AG04449 (cell line): ENCODE results near the gene BAAT.

Experiments
- CTCF ChIA-PET: fragments of 350-600 bp; formaldehyde crosslinking; extraction: SDS; loops from one replicate; lab custom pipeline; 2021; ENCODE audit warnings: antibody characterized with exemption; lab: Yijun Ruan, JAX
- POLR2A ChIA-PET: fragments of 400-600, 350-600 bp; formaldehyde crosslinking; extraction: SDS; loops from one replicate; lab custom pipeline; 2020; ENCODE audit warnings: antibody characterized with exemption, inconsistent platforms; lab: Yijun Ruan, JAX
- DNase-seq: peaks from one replicate; pipeline ENCODE4 v3.0.0-alpha.2; 2010; ENCODE audit warnings: low read depth, low spot score
- H3K4me3 ChIP-seq: 2 replicates; pipeline ENCODE4 v1.5.1; 2011; ENCODE audit warnings: low read depth, mild to moderate bottlenecking, control low read depth, low read length
- TF ChIP-seq, protein P1 (sequence below): IDR thresholded peaks from one replicate; pipeline ENCODE4 v1.5.1; 2011; ENCODE audit warnings: mild to moderate bottlenecking, moderate library complexity, low read length, control low read depth, inconsistent platforms; ENCODE audit not compliant: insufficient read depth; ENCODE audit errors: missing control alignments

Gene BAAT

DNA sequence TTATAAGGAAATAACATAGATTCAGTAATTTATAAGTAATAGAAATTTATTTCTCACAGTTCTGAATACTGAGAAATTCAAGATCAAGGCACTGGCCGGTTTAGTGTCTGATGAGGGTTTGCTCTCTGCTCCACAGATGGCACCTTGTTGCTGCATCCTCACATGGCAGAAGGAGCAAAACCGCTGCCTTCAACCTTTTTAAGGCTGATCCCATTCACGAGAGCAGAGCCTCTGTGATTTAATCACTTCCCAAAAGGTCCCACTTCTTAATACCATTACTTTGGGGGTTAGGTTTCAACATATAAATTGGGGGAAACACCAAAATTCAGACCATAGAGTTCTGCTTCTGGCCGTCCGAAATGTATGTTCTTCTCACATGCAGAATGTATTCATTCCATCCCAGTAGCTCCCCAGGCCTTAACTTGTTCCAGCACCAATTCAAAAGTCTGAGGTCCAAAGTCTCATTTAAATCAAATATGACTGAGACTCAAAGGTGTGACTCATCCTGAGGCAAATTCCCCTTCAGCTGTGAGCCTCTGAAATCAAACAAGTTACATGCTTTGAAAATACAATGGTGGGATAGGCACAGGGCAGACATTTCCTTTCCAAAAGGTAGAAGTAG is 30.6 kb downstream of the BAAT start:
- CTCF ChIA-PET: no interaction called here
- DNase-seq: no peak
- POLR2A ChIA-PET: no interaction called here
- H3K4me3 ChIP-seq: no peak overlapping the region
- TF ChIP-seq, protein P1, sequence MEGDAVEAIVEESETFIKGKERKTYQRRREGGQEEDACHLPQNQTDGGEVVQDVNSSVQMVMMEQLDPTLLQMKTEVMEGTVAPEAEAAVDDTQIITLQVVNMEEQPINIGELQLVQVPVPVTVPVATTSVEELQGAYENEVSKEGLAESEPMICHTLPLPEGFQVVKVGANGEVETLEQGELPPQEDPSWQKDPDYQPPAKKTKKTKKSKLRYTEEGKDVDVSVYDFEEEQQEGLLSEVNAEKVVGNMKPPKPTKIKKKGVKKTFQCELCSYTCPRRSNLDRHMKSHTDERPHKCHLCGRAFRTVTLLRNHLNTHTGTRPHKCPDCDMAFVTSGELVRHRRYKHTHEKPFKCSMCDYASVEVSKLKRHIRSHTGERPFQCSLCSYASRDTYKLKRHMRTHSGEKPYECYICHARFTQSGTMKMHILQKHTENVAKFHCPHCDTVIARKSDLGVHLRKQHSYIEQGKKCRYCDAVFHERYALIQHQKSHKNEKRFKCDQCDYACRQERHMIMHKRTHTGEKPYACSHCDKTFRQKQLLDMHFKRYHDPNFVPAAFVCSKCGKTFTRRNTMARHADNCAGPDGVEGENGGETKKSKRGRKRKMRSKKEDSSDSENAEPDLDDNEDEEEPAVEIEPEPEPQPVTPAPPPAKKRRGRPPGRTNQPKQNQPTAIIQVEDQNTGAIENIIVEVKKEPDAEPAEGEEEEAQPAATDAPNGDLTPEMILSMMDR: no peak

DNA sequence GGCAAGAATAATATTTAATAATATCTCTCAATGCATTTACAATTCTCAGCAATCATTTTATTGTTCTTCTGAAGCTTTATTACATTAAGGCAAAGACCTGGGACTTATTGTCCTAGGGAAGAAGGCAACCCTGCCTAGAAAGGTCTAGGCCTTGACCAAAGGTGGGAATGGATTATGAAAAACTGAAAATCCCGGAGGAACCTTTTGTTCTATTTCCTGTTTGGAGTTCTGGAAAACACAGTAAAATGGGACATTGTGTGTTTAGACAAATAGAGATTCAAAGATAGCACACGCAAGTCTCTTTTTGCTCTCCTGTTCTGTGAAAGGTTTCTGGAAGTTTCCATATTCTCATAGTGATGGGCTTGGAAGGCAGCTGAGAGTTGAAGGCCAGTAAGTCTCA is 31.1 kb downstream of the BAAT start:
- no peak overlapping the region for H3K4me3 ChIP-seq
- ChIA-PET POLR2A (no interaction called here), CTCF (no interaction called here)
- TF ChIP-seq, protein P1: no peak
- no peak for DNase-seq

DNA sequence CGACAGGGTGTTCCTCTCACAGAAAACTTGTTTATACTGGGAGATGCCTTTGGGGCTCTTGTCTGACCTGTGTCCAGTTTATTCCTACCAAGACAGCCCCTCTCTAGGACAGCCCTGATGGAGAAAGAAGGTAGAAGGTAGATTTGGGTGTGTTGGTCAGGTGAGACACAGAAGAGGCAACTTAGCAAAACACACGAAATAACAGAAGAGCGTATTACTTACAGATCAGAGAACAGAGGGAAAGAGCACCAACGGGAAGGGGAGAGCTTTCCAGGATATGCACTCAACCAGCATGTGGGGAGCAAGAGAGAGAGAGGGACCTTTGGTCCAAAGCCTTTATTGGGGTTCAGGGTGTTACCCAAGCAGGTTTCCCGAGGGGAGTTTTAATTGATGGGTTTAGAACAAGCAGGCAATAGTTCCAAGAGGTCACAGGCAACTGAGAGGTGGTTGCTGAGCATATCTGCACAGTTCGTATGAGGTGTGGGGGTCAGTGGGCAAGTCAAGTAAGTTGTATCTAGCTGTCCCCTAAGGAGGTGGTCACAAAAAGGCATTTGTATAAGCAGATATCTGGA is 31.8 kb downstream of the BAAT start:
- CTCF ChIA-PET: no interaction called here
- no peak for DNase-seq
- TF ChIP-seq, protein P1: no peak
- H3K4me3 ChIP-seq: no peak overlapping the region
- POLR2A ChIA-PET: no interaction called here

DNA sequence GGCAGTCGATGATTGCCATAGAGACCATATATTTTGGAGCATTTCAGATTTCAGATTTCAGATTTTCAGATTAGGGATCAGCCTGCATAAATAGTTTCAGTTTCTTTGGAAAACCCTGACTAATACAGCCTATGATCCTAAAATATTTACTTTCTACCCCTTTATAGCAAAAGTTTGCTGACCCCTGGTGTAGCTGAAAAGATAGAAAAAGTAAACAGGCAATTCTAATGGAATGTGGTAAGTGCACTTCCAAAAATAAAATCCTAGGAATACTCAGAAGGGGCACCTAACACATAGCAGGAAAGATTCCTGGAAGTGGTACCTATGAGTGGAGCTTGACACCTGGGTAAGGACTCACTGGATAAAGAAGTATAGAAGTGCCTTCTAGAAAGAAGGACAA is 34.5 kb downstream of the BAAT start:
- no peak for DNase-seq
- POLR2A ChIA-PET: no interaction called here
- CTCF ChIA-PET: no interaction called here
- H3K4me3 ChIP-seq: no peak overlapping the region
- TF ChIP-seq, protein P1: no peak

DNA sequence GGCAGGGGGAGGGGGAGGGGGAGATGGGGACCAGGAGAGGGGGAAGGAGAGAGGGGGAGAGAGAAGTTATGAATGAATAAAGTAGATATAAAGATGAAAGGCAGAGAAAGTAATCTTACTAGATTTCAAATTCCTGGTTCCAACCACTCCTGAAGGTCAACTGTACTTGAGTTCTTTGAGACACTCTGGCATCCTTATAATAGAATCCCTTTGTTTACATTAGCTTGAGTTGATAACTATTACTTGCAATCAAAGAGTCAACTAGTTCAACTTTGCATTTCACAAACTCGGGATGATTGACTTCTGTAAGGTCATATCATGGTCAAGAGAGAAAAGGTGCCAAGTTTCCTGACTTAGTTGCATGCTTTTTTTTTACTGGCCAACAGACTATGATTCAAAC is 42.2 kb downstream of the BAAT start:
- DNase-seq: no peak
- ChIA-PET POLR2A (no interaction called here), CTCF (no interaction called here)
- TF ChIP-seq, protein P1: no peak
- no peak overlapping the region for H3K4me3 ChIP-seq

DNA sequence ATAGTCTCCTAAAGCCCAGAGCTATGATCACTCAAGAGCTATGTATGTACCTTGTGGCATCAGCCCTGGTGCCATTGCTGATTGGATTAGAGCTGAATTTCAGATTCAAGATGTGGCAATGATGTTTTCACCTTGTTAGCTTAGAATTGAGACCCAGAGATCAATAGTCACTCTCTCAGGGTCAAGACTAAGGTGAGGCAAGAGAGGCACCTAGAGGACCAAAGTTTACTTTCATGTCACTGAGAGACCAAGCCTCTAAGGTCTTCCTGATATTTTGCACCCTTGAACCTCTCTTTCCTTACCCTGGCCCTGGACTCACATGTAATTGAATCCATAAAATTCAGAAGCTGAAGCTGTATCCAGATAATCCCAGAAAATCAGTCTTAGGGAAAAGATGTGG is 42.8 kb downstream of the BAAT start:
- no peak for DNase-seq
- POLR2A ChIA-PET: no interaction called here
- TF ChIP-seq, protein P1: no peak
- no peak overlapping the region for H3K4me3 ChIP-seq
- CTCF ChIA-PET: no interaction called here
